HG02943 (cell line): ENCODE results near the gene CORO6.

Experiments used
- ATAC-seq: cut with Tn5 transposase; IDR thresholded peaks from one replicate; pipeline ENCODE4 v1.9.1; 2021; ENCODE audit warnings: mild to moderate bottlenecking, low read depth, moderate library complexity; ENCODE audit not compliant: unreplicated experiment

Gene CORO6

DNA sequence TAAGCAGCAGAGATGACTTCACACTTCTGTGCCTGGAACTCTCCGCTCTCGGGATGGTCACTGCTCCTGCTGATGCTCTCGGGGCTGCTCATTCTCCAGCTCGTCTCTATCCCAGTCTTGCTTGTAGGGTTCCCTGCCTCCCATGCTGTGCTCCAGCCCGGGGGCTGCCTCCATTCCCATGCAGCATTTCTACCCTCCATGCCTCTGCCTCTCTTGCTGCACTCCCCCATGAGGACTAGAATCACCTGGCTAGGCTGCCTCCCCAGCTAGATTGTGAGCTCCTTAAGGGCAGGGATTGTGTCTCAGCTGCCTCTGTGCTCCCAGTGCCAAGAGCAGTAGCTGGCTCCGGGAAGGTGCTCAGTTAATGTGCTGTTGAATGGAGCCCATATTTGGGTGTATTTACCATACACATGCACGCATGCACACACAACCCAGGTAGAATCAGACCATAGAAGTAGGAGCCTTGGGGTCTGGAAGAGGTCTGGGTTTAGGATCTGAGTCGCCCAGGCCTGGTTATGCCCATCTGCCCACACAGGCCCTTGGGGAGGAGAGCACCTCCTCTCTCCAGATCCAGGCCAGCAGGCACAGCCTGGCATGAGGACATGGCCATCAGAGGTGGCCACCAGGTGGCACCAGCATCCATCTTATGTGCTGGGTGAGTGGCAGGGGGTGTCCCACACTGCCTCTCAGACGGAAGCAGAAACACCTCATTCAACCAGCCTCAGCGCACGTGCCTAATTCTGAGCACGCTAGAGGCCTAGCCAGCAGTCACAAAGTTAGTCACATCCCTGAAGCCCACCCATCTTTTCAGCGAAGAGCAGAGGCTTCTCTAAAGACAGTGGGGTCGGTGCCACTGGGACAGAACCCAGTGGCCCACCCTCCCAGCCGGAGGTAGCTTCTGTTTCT is 42.6 kb downstream of the CORO6 start:
- ATAC-seq, result no peak

DNA sequence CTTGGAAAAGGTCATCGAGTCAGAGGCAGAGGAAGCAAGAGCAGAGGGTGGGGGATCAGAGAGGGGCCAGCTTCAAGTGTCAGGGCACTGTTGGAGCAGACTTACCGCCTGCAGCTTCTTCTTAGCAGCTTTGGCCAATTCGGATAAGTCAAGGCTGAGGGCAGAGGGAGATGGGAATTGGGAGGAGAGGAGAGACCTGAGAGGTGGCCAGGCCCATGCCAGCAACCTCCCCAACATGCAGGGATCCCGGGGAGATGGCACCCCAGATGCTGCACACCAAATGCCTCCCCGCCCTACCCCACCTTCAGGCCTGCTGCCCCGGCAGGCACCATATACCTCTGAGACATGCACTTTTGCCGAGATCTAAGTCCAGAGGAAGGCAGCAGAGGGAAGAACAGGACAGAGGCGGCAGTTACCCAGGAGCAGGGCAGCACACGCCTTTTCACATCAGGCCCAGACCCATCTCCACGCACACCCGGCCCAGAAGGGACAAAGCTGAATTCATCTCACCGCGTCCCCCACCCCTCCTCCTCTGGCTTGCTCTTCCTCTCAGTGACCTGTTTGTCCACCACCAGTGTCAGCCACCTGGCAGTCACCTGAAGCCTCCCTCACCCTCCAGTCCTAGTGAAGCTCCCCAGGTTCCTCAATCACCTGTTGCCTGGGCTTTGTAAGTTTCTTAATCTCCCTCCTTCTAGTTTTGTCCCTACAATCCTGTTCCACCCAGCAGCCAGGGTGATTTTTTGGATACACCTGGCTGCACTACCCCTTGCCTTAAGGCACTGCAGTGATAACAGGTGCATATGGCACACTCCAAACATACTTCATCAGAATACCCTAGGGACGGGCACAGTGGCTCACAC is 43.9 kb downstream of the CORO6 start:
- ATAC-seq, result no peak

DNA sequence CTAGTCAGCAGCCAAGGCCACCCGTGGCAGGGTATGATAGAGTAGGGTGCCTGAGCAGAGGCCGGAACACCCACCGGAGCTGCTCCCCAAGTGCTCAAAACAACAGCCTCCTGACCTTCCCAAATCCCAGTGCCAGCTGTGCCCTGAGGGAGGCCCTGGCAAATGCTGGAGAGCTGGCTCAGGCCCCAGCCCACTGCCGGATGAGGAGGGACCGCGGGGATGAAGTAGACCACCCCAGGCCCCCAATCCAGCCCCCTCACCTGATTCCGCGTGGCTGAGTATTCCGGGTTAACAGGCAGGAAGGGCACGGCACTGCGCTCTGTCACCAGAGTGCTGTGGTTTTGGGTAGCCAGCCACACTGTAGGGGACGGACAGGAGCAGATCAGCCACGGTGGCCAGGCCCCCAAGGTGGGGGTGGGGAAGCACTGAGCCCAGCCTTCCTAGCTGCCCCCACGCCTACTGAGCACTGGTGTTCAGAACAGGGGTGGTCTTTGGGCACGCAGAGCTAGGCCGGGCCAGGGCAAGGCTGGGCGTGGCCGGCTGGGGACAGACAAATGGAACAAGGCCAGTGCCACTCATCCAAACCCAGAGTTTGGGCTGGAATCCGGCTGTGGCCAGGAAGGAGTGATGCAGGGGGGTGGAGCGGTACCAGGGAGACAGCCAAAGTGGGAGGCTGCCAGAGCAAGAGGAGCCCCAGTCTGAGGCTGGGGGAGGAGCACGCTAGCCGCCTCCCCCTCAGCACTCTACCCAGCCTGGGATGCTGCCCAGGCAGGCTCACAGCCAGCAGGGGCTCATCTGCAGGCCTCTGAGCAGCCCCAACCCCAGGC is 45.1 kb downstream of the CORO6 start:
- no peak for ATAC-seq

DNA sequence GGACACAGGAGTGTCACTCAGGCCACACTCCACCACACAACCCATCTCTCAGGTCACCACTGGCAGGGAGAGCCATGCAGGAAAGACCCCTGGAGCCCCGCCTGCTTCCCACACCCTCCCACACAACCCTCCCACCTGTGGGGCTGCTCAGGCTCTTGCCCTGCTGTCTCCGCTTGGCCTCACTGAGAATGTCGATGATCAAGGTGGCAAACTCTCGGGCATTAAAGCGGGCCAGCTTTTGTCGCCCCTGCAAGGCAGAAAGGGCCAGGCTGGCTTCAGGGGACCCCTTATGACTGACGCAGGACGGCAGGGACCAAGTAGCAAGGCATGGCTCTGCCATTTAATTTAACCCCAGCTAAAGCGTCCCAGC is 45.7 kb downstream of the CORO6 start:
- ATAC-seq, result no peak

DNA sequence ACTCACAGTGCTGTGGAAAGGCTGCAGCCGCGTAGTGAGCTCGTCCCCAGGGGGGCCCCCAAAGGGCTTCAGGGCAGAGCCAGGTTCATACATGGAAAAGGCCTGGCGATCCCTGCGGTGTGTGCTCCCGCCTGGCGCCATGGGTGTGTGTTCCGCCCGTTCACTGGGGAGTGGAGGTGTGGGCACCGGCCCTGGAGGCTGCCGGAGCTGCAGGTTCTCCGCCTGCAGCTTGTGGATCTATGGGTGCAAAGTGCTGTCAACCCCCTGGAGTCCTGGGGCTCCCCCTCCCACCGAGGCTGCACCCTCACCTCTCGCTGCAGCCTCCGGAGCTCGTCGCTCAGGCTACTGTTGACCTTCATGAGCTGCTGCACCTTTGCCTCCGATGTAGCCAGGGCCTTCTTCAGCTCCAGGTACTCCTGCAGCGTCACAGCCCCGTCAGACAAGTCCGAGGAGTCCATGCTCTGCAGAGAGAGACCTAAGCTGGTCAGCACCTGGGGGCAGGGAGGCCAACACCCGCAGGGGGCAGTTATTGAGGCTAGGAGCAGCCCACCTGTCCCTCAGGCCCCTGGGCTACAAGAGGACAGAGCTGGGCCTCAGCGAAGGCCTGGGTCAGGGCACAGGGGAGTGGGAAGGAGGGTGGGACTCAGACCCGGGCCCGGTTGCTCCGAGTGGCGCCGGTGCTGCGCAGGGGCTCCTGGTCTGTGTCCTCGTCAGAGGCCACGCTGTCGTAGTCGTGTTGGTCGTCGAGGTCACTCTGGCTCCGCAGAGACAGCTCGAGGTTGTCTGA is 46.3 kb downstream of the CORO6 start:
- ATAC-seq, result no peak

DNA sequence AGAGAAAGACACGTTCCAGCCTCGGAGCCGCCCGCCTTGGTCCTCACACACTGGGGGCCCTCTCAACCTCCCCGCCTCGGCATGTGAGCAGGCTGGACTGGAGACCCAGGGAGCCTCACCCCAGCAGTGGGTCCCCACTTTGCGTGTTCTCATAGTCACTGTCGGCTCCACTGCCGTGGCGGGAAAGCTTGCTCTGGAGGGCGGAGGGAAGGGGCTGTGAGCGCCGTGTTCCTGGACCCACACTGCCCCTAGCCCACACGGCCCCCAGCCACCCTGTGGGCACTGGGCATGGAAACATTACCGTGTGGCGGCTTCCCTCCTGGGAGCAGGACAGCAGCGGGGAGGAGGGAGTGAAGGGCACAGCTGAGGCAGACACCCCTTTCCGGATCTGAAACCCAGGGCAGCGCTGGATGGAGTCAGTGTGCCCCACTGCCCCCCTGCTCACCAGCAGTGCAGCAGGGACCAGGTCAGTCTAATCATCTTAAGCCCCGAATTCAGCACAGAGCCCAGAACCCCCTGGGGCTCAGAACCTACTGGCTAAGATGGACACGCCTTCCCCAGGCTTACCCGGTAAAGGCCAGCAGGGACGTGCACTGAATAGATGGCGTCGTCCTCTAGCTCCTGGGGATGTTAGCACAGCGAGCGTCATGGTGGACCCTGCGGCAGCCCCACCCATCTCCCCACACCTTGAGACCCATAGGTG is 47.0 kb downstream of the CORO6 start:
- no peak for ATAC-seq

DNA sequence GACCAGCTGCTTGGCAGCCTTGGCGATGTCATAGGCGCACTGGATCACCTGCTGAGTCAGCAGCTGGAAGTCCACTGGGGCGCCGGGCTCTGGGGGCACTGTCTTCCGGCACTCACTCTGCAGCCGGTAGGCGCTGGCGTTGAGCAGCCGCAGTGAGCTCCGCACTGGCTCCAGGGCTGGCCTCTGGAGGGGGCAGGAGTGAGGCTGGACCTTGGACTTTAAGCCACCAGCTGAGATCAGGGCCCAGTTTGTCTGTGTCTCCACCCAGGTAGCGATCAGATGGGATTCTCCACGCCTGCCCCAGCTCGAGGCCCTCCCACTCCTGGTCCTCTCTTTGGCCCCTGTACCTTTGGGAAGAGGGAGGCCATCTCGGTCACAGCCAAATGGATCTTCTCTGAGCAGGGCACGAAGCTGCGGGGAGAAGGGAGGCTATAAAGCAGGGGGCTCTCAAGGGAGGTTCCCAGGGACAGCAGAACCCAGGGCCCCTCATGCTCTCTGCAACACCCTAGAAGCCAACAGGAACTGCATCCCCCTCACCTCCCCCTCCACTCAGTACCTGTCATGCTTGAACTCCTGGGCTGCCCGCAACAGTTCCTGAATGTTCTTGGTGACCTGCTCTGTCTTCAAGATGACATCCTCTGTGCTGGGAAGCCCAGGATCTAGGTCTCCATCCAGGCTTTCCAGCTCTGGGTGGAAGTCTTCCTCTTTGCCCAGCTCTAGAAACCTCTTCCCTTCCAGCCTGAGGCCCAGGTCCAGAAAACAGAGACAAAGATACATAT is 47.8 kb downstream of the CORO6 start:
- no peak for ATAC-seq

DNA sequence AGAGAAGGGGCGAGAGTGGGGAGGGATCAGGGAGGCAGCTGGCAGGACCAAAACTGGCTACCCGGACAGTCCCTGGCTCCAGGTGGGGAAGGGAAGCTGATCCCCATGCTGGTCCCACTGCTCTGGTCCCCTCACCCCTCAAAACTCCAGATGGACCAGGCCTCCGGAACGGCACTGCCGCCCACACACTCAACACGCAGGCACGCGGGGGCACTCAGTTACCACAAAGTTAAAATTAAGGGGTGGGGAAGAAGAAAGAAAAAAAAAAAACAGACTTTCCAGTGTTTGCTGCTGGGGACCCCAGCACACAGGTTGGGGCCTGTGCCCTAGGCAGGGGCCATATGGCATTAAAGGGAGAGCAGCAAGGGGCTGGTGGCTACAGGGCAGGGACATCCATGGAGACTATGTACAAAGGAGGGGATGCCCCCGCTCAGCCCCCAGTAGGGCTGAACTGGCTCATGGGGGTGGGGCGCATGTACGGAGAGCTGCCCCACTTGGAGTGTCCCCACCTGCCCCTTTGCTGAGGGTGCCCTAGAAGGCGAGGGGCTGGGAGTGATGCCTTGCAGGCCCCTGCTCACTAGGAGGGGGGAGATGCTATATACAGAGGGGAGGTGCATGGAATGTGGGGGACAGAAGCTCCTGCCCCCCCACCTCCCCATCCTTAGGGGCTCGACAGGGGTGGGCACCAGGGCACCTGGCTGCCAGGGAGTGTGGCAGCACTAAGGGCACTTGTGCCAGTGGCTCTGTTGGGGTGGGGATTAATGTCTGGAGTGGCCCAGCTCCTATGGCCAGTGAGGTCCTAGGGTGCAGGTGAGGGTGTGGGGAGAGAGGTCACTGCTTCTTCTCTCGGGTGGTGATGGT is 48.6 kb downstream of the CORO6 start:
- no peak for ATAC-seq

DNA sequence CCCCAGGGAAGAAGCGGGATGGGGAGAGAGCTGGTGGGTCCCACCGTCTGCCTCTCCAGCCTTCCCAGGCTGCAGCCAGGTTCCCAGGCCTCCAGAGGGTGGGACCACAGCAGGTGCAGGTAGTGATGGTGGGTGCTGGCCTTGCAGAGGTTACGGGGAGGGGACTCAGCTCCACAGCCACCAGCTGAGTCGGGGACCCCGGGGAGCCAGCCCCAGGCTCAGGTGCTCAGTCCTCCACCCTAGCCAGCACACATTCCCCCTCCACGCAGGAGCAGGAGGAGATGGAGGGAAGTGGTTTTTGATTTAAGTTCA is 49.2 kb downstream of the CORO6 start:
- no peak for ATAC-seq

DNA sequence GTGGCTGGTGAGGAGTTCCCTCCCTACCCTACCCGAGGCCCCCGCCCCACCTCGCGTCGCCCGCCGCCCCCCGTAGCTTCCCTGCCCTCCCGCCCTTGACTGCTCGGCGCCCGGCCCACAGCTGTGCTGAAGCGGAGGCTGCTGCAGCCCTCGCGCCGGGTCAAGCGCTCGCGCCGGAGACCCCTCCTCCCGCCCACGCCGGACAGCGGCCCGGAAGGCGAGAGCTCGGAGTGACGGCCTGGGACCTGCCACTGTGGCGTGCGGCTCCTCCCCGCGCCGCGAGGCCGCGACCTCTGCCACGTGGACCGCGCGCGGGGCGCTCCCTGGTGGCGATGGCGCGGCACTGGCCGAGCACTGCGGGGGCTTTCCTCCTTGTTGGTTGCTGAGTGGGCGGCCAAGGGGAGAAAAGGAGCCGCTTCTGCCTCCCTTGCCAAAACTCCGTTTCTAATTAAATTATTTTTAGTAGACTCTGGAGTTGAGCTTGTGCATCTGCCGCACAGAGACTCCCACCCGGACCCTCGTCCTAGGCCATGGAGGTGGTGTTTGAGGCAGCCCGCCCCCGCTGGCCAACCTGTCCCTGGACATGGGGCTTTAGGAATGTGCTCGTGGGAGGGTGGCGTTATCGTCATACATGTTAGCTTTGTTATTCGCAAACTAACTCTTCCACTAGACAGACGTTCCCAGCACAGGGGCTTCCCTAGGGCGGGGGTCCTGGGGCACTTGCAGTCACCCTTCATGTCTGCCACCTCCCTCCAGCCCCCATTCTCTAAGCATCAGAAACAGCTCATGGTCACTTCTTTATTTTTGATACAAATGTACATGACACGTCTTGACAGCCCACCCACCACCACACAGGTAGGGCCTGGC is 49.8 kb downstream of the CORO6 start:
- no peak for ATAC-seq

DNA sequence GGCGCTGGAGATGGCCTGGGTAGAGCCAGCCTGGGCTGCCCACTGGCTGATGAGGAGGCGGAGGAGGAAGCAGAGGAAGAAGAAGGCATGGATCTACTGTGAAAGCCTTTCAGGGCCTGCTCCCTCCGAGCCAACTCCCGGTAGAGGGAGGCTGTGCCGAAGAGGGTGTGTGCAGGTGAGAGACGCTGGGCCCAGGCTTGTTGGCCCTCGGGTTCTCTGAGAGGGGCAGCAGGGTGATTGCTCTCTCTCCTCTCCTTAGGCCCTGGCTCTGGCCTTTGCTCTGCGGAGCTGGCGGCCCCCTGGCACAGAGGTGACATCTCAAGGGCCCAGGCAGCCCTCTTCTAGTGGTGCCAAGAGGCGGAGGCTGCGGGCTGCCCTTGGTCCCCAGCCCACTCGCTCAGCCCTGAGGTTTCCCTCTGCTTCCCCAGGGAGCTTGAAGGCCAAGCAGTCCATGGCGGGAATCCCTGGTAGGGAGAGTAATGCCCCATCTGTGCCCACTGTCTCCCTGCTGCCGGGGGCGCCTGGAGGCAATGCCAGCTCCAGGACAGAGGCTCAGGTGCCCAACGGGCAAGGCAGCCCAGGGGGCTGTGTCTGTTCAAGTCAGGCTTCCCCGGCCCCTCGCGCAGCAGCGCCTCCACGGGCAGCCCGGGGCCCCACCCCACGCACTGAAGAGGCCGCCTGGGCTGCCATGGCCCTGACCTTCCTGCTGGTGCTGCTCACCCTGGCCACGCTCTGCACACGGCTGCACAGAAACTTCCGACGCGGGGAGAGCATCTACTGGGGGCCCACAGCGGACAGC is 50.6 kb downstream of the CORO6 start:
- ATAC-seq, result no peak

DNA sequence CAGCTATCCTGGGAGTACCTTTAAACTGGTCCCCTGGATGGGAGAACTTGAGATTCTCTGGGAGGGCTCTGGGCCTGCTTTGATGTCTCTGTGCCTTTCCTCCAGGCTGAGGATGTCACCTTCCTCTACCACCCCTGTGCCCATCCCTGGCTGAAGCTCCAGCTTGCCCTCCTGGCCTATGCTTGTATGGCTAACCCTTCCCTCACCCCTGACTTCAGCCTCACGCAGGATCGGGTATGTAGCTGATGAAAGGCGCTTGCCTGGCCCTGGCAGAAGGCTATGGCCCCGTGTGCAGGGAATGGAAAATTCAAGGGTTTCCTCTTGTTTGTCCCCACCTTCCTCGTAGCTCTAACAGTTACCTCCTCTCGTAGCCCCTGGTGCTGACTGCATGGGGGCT is 51.2 kb downstream of the CORO6 start:
- ATAC-seq, result no peak

DNA sequence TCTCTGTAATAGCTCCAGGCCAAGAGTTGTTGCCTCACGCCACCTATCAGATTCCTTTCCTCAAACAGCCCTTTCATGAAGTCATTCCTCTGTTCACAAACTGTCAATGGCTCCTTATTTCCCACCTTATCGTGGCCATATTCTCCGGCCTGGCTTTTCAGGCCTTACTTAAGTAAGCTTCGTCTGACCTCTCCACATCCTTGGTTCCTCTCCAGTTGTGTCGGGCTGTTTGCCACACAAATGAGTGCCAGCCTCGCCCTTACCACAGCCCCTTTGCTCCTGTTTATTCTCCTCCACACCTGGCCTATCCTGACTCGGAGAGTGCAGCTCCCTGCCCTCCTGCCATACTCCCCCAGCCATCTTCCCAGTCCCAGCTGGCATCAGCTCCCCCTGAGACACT is 52.2 kb downstream of the CORO6 start:
- no peak for ATAC-seq

DNA sequence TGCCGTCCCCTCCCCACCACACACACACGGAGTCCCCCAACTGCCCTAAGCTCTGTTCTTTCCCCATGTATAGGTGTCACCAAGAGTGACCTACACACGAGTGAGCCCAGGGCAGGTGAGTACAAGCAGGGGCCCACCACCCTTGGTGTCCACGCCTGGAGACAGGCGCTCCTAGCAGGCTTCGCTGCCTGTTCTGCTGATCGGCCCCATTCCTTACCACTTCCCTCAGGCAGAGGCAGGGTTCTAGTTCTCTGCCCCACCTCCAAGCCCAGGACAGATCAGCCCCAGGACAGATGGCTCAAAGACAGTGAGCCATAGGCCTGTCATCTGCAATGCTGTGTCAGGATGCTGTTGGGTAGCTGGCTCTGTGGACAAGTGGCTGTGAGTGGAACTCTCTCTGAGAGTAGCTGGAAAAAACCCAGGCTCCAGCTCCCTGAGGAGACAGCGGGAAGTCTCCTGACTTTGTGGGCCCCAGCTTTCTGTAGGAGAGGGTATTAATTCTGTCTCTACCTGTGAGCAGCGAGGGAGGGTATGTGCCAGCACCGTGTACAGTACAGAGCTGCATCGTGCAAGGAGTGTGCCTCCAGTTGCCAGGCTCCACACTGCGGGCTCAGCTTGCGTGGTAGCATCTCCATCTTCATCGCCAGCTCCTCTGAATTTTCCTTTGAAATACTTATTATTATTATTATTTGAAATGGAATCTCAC is 53.3 kb downstream of the CORO6 start:
- no peak for ATAC-seq

DNA sequence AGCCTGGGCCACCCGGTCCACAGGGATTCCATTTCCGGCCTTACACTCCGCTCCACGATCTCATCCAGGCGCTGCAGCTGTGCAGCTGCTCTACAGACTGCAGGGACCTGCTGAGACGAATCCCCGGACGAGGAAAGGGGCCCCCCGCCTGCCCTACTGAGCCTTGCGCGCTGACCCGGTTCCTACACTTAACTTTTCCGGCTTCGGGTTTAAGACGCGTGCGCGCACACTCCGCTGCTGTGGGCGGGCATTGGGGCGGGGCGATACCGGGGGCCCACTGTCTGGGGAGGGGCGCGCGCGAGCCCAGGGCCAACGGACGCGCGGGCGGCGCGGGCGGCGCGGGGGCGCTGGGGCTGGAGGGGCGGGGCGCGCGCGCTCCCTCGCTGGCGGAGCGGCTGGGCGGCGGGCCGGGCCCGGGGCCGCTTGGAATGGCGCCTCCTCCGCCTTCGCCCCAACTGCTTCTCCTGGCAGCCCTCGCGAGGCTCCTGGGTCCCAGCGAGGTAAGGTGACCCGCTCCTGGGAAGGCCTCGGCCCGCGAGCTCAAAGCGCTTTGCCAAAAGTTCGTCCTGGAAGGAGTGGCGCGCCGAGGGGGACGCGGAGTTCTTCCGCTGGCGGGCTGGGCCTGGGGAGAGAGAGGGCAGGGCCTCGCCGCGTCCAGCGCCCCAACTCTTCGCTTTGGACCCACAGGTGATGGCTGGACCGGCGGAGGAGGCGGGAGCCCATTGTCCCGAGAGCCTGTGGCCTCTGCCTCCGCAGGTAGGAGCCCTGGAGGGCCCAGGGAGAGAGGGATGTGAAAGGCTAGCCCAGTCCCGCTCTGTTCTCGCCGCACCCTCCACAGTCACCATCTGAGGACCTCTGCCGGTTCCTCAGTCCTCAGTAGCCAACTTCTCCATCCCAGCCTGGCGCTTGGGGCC is 54.1 kb downstream of the CORO6 start, which contains the start of gene TP53I13:
Gene TP53I13, plus strand, starts transcription at position 371 of the 914 bp plus-strand sequence. Its CDS starts 58 bp downstream, at position 429.
- ATAC-seq, result peak; percentile 34
